Thyroid gland (tissue), 4 donors: Measurements from ENCODE around the gene XPO4. TPM values are rescaled to one million over a fixed set of nuclear protein-coding genes. Genes with fewer than 3 reads are reported as not detected.

ENCODE experiments used
- DNase-seq, 2 donors: peaks; one replicate each; pipeline ENCODE4 v3.0.0-alpha.2; 2019
- H3K27ac ChIP-seq, 3 donors: fragments of 200-600 bp; sonication (generic); 1 replicate in 2 of 3; 2 replicates in 1 of 3; pipeline ENCODE4 v1.5.1; 2016 to 2019; ENCODE audit warnings: mild to moderate bottlenecking in 1 of 3, moderate library complexity in 1 of 3
- H3K27me3 ChIP-seq: fragments of 200-600 bp; sonication (generic); one replicate; pipeline ENCODE4 v1.5.1; 2019
- H3K36me3 ChIP-seq, 2 donors: fragments of 200-600 bp; sonication (generic); one replicate each; pipeline ENCODE4 v1.5.1; 2016 to 2019
- H3K4me1 ChIP-seq, 2 donors: fragments of 200-600 bp; sonication (generic); one replicate each; pipeline ENCODE4 v1.5.1; 2017 to 2019
- H3K4me3 ChIP-seq, 3 donors: fragments of 200-600 bp; sonication (generic); replicated peaks in 1 of 3; 1 replicate in 2 of 3; 2 replicates in 1 of 3; pipeline ENCODE4 v1.5.1; 2016; ENCODE audit warnings: mild to moderate bottlenecking in 1 of 3
- H3K9me3 ChIP-seq: fragments of 200-600 bp; sonication (generic); one replicate; pipeline ENCODE4 v1.5.1; 2017
- POLR2A ChIP-seq, 2 donors: fragments of 450-650 bp; IDR thresholded peaks; one replicate each; pipeline ENCODE4 v1.6.1; 2017; ENCODE audit warnings: antibody characterized with exemption in 2 of 2, mild to moderate bottlenecking in 2 of 2, moderate library complexity in 1 of 2
- WGBS, 2 donors: methylation state at CpG; one replicate each; pipeline ENCODE4 v1.1.5; 2017; 5-methylcytosine and 5-hydroxymethylcytosine counted together
- intact Hi-C: fragments of 100-400 bp; cut with DNase I; formaldehyde crosslinking; loops from one replicate; pipeline ENCODE4 v1.15.1; 2023
- total RNA-seq, 4 donors: library from RNA; depleted of rRNA; stranded (reverse); fragments of >200 nt; gene quantifications; one replicate each; pipeline ENCODE4 v1.2.3, GENCODE V29; 2016
- TF ChIP-seq, protein P1 (sequence below), 6 experiments: fragments of 200-600 bp in 3 of 6; fragments of 450-650 bp in 3 of 6; sonication (generic) in 3 of 6; IDR thresholded peaks; one replicate each; pipeline ENCODE4 v1.5.1; 2016 to 2019; ENCODE audit warnings: antibody characterized with exemption in 6 of 6, mild to moderate bottlenecking in 2 of 6, inconsistent platforms in 1 of 6, moderate library complexity in 1 of 6

The XPO4 gene
- total RNA-seq, 4 donors from 2014 or later, result 15.7 to 30.8 (median 29.1) TPM

DNA sequence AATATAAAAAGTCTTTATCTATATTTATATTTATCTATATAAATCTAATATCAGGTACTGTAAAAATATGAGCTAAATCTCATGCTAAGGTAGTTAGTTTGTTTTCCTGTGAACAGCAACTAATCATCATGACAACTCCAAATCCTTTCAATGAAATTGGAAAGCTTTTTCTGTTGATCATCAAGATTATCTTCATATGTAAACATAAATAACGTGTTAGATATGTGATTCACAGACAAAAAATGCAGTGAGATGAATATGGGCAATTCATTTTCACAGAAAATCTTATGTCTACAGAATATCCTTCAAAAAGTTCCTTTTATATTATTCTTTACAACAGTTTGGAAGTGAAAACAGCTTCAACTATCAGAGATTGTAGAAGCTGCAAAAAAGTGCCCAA, 87.1 kb downstream of the XPO4 start:
- Histone ChIP-seq H3K4me1 (peaks cover 17 to 21% of the 10 kb centered on the region in 2 donors), H3K9me3 (no peaks in the 10 kb centered on the region), H3K27ac (peak overlapping the region in 1 of 3 donors; percentile 59), H3K36me3 (no peaks in the 10 kb centered on the region), H3K4me3 (no peak overlapping the region), H3K27me3 (no peaks in the 10 kb centered on the region)
- intact Hi-C loops, result no loop called here
- WGBS, 2 donors, result 80 to 93% methylated on average over 1 of the region's 1 CpG
- no peak for TF ChIP-seq POLR2A (IDR thresholded peaks at IDR 0.05)
- TF ChIP-seq, protein P1, sequence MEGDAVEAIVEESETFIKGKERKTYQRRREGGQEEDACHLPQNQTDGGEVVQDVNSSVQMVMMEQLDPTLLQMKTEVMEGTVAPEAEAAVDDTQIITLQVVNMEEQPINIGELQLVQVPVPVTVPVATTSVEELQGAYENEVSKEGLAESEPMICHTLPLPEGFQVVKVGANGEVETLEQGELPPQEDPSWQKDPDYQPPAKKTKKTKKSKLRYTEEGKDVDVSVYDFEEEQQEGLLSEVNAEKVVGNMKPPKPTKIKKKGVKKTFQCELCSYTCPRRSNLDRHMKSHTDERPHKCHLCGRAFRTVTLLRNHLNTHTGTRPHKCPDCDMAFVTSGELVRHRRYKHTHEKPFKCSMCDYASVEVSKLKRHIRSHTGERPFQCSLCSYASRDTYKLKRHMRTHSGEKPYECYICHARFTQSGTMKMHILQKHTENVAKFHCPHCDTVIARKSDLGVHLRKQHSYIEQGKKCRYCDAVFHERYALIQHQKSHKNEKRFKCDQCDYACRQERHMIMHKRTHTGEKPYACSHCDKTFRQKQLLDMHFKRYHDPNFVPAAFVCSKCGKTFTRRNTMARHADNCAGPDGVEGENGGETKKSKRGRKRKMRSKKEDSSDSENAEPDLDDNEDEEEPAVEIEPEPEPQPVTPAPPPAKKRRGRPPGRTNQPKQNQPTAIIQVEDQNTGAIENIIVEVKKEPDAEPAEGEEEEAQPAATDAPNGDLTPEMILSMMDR (IDR thresholded peaks at IDR 0.05), result no peak
- DNase-seq, result no peak

DNA sequence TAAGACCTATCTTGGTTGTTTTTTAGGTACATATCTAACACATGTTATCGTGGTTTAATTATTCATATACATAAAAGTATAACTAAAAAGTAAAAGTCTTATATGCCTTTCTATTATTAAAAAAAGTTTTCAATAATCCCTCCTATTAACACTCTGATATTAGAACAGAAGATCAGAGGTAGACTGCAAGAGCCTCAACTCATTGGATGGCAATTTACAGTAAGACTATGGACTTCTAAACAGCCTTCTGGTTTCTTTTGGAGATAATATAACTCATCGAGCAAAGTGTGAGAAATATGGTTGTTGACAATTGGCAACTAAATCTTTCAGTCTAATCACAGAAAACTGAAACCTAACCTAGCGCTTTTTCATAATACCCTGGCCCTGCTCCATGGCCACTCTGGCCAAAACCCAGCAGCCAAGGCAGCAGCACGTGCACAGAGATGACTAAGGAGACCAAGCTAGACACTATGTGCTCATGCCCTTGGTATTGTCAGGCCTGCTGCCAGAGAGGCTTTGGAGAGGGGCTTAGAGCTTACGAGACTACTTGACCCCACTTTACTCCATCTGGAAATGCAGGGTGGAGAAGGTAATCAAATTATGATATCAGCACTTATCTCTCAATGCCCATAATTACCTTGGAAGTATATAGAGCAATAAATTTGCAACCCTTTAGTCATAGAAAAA, 88.2 kb downstream of the XPO4 start:
- Histone ChIP-seq H3K4me1 (peaks cover 17 to 21% of the 10 kb centered on the region in 2 donors), H3K27me3 (no peaks in the 10 kb centered on the region), H3K4me3 (no peak overlapping the region), H3K36me3 (no peaks in the 10 kb centered on the region), H3K9me3 (no peaks in the 10 kb centered on the region), H3K27ac (peak overlapping the region; percentile 59 to 81 (median 67))
- 31 to 32% methylated on average over 5 of the region's 5 CpGs for WGBS, 2 donors
- no peak for TF ChIP-seq POLR2A (IDR thresholded peaks at IDR 0.05)
- TF ChIP-seq, protein P1 (IDR thresholded peaks at IDR 0.05), result no peak
- DNase-seq, result peak; percentile 92 to 94
- intact Hi-C loops, result no loop called here

DNA sequence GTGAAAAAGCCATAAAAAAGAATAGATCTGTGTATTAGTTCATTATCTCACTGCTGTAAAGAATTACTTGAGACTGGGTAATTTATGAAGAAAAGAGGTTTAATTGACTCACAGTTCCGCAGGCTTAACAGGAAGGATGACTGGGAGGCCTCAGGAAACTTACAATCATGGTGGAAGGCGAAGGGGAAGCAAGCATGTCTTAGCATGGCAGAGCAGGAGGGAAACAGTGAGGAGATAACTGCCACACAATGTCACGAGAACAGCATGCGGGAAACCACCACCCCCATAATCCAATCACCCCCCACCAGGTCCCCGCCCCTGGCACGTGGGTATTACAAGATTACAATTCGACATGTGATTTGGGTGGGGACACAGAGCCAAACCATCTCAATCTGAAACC, 89.7 kb downstream of the XPO4 start:
- peaks cover 17 to 21% of the 10 kb centered on the region in 2 donors for H3K4me1 ChIP-seq
- intact Hi-C loops, result no loop called here

DNA sequence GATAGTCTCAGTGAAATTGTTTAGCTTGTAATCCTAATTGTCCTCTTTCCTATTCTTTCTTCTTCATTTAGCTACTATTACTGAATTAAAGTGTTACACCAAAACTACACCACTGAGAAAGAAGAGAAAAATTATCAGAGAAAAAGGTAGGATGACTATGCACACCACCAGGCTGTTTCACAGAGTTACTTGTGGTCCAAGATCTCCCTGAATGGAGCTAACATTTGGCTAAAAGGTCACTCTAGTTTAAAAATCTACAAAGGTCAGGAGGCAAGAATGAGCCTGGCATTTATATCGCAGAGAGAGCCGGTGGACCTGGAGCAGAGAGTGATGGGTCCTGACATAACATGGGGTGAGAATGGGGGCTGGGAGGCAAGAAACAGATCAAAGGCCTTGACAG, 91.7 kb downstream of the XPO4 start:
- WGBS, 2 donors, result 93 to 95% methylated on average over 2 of the region's 2 CpGs
- intact Hi-C loops, result no loop called here

More for the DNA sequence above, 89.7 kb downstream of the XPO4 start:
- WGBS, 2 donors, result 92% methylated on average over 7 of the region's 7 CpGs
- H3K27me3 ChIP-seq, result no peaks in the 10 kb centered on the region
- H3K27ac ChIP-seq, result peak overlapping the region in 1 of 3 donors; percentile 59
- H3K9me3 ChIP-seq, result no peaks in the 10 kb centered on the region
- no peak for TF ChIP-seq POLR2A (IDR thresholded peaks at IDR 0.05)
- TF ChIP-seq, protein P1 (IDR thresholded peaks at IDR 0.05), result no peak
- H3K4me3 ChIP-seq, result no peak overlapping the region
- H3K36me3 ChIP-seq, result peaks cover 6 to 9% of the 10 kb centered on the region in 2 donors
- DNase-seq, result no peak

DNA sequence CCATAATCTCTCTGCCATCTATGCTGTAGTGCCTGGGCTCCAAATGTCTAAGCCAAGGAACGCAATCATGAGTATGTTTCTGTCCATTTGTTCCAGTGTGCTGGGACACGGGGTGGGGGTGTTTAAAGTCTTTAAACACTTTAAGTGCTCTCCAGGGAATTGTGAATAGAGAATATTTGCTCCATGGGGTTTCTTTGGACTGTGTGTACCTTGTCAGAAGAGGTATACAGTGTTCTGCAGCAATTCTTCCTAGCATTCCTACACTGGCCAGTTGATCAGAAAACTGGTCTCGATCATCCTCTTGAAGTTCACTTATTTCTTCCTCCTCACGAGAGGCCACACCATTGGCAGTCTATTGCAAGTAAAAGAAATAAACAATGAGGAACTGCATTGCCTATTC, 93.7 kb downstream of the XPO4 start:
- intact Hi-C loops, result no loop called here
- H3K4me1 ChIP-seq, result peaks cover 5 to 10% of the 10 kb centered on the region in 2 donors
- no peak for DNase-seq
- H3K36me3 ChIP-seq, result peaks cover 11 to 15% of the 10 kb centered on the region in 2 donors
- H3K27ac ChIP-seq, result no peak overlapping the region
- WGBS, 2 donors, result 87 to 89% methylated on average over 4 of the region's 4 CpGs
- H3K4me3 ChIP-seq, result no peak overlapping the region
- no peaks in the 10 kb centered on the region for H3K9me3 ChIP-seq
- TF ChIP-seq, protein P1 (IDR thresholded peaks at IDR 0.05), result no peak
- no peak for TF ChIP-seq POLR2A (IDR thresholded peaks at IDR 0.05)
- no peaks in the 10 kb centered on the region for H3K27me3 ChIP-seq

More for the DNA sequence above, 91.7 kb downstream of the XPO4 start:
- Histone ChIP-seq H3K4me3 (no peak overlapping the region), H3K36me3 (peaks cover 11 to 15% of the 10 kb centered on the region in 2 donors), H3K27ac (no peak overlapping the region), H3K4me1 (peaks cover 17 to 21% of the 10 kb centered on the region in 2 donors), H3K27me3 (no peaks in the 10 kb centered on the region), H3K9me3 (no peaks in the 10 kb centered on the region)
- TF ChIP-seq, protein P1 (IDR thresholded peaks at IDR 0.05), result no peak
- TF ChIP-seq POLR2A (IDR thresholded peaks at IDR 0.05), result no peak
- DNase-seq, result no peak
